Ovary (tissue), 3 donors: ENCODE measurements around the gene CCDC3.

Experiments used
- CTCF ChIP-seq, 3 donors: fragments of 450-650 bp in 2 of 3; fragments of 200-600 bp in 1 of 3; IDR thresholded peaks; one replicate each; pipeline versions ENCODE4 v1.5.1 to v1.8.0; 2016 to 2022; ENCODE audit warnings: antibody characterized with exemption in 3 of 3, mild to moderate bottlenecking in 1 of 3
- EP300 ChIP-seq: sonication (generic); formaldehyde crosslinking; IDR thresholded peaks from one replicate; pipeline ENCODE4 v1.6.1; 2017; ENCODE audit warnings: antibody characterized with exemption
- POLR2A ChIP-seq: fragments of 450-650 bp; IDR thresholded peaks from one replicate; pipeline ENCODE4 v1.6.1; 2017; ENCODE audit warnings: antibody characterized with exemption, mild to moderate bottlenecking, moderate library complexity
- donor health status: DM: no; HTN: no; CAD: no.

- TF ChIP-seq CTCF (IDR thresholded peaks at IDR 0.05) = no peak
- TF ChIP-seq POLR2A = no peak
- no peak for TF ChIP-seq EP300
These were observed 35.9 kb downstream of the CCDC3 start for GRCh38 chr10:12965571-12965970.
